ENCODE results near the gene LUM. TPM values are rescaled to one million over a fixed set of nuclear protein-coding genes. Genes with fewer than 3 reads are reported as not detected.
A peak's percentile ranks its signal among the peaks of the same experiment; 100 is the strongest.

LUM gene
- total and polyA plus RNA-seq, 2 experiments from 2014 or later: 1,853 to 2,030 TPM

- H3K79me2 ChIP-seq: peaks cover 1% of the 10 kb centered on the region
- no peaks in the 10 kb centered on the region for H3K9me2 ChIP-seq (replicated peaks; ENCODE audit: insufficient read depth)
- H3K4me2 ChIP-seq: peak overlapping the region; percentile 15
- TF ChIP-seq EZH2phosphoT487 (IDR thresholded peaks at IDR 0.05; ENCODE audit: low read depth, severe bottlenecking, unreplicated experiment): no peak
- TF ChIP-seq, protein P1, sequence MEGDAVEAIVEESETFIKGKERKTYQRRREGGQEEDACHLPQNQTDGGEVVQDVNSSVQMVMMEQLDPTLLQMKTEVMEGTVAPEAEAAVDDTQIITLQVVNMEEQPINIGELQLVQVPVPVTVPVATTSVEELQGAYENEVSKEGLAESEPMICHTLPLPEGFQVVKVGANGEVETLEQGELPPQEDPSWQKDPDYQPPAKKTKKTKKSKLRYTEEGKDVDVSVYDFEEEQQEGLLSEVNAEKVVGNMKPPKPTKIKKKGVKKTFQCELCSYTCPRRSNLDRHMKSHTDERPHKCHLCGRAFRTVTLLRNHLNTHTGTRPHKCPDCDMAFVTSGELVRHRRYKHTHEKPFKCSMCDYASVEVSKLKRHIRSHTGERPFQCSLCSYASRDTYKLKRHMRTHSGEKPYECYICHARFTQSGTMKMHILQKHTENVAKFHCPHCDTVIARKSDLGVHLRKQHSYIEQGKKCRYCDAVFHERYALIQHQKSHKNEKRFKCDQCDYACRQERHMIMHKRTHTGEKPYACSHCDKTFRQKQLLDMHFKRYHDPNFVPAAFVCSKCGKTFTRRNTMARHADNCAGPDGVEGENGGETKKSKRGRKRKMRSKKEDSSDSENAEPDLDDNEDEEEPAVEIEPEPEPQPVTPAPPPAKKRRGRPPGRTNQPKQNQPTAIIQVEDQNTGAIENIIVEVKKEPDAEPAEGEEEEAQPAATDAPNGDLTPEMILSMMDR (IDR thresholded peaks at IDR 0.05; ENCODE audit: poor library complexity): no peak
- no peak for TF ChIP-seq EZH2 (IDR thresholded peaks at IDR 0.05; ENCODE audit: borderline replicate concordance)
- H3K9me3 ChIP-seq (ENCODE audit: low read depth): no peaks in the 10 kb centered on the region
- H2AFZ ChIP-seq: no peak overlapping the region
- peak overlapping the region; percentile 63 for H3K27ac ChIP-seq
- no peaks in the 10 kb centered on the region for H3K36me3 ChIP-seq (replicated peaks; ENCODE audit: insufficient read depth, low read depth)
- DNase-seq (ENCODE audit: low spot score): no peak
- no peaks in the 10 kb centered on the region for H4K20me1 ChIP-seq (ENCODE audit: insufficient read depth, poor library complexity, severe bottlenecking)
- no peaks in the 10 kb centered on the region for H3K27me3 ChIP-seq
- no peak overlapping the region for H3K4me3 ChIP-seq
- WGBS (ENCODE audit: low lambda C conversion rate, missing lambda C conversion rate): 22% methylated on average over 2 of the region's 2 CpGs
- peaks cover 28% of the 10 kb centered on the region for H3K4me1 ChIP-seq (ENCODE audit: insufficient read depth)
These were observed 12.0 kb downstream of the LUM start for GRCh38 chr12:91099341-91099740.

GRCh38 chr12:91098941-91099340 is 12.4 kb downstream of the LUM start:
- Histone ChIP-seq H2AFZ (no peak overlapping the region), H4K20me1 (ENCODE audit: insufficient read depth, poor library complexity, severe bottlenecking) (no peaks in the 10 kb centered on the region), H3K27ac (peak overlapping the region; percentile 75), H3K79me2 (no peaks in the 10 kb centered on the region), H3K9me3 (ENCODE audit: low read depth) (no peaks in the 10 kb centered on the region), H3K4me2 (peak overlapping the region; percentile 15), H3K4me1 (ENCODE audit: insufficient read depth) (peaks cover 28% of the 10 kb centered on the region), H3K9me2 (replicated peaks; ENCODE audit: insufficient read depth) (no peaks in the 10 kb centered on the region), H3K4me3 (no peak overlapping the region), H3K27me3 (no peaks in the 10 kb centered on the region), H3K36me3 (replicated peaks; ENCODE audit: insufficient read depth, low read depth) (no peaks in the 10 kb centered on the region)
- DNase-seq (ENCODE audit: low spot score): peak; percentile 77
- TF ChIP-seq EZH2 (IDR thresholded peaks at IDR 0.05; ENCODE audit: borderline replicate concordance) (no peak), EZH2phosphoT487 (IDR thresholded peaks at IDR 0.05; ENCODE audit: low read depth, severe bottlenecking, unreplicated experiment) (no peak)
- TF ChIP-seq, protein P1 (IDR thresholded peaks at IDR 0.05; ENCODE audit: poor library complexity): no peak
- 5% methylated on average over 3 of the region's 3 CpGs for WGBS (ENCODE audit: low lambda C conversion rate, missing lambda C conversion rate)

- no peak overlapping the region for H3K4me2 ChIP-seq
- TF ChIP-seq EZH2 (IDR thresholded peaks at IDR 0.05; ENCODE audit: borderline replicate concordance) (no peak), EZH2phosphoT487 (IDR thresholded peaks at IDR 0.05; ENCODE audit: low read depth, severe bottlenecking, unreplicated experiment) (no peak)
- TF ChIP-seq, protein P1 (IDR thresholded peaks at IDR 0.05; ENCODE audit: poor library complexity): no peak
These were observed 12.8 kb downstream of the LUM start for GRCh38 chr12:91098461-91098860.

GRCh38 chr12:91094957-91095356 is 16.3 kb downstream of the LUM start:
- Histone ChIP-seq H3K4me3 (no peak overlapping the region), H3K79me2 (no peaks in the 10 kb centered on the region), H2AFZ (no peak overlapping the region), H3K27me3 (no peaks in the 10 kb centered on the region), H3K27ac (no peak overlapping the region), H3K4me2 (no peak overlapping the region), H3K4me1 (ENCODE audit: insufficient read depth) (peaks cover 16% of the 10 kb centered on the region), H3K9me3 (ENCODE audit: low read depth) (no peaks in the 10 kb centered on the region), H4K20me1 (ENCODE audit: insufficient read depth, poor library complexity, severe bottlenecking) (no peaks in the 10 kb centered on the region), H3K36me3 (replicated peaks; ENCODE audit: insufficient read depth, low read depth) (no peaks in the 10 kb centered on the region), H3K9me2 (replicated peaks; ENCODE audit: insufficient read depth) (no peaks in the 10 kb centered on the region)
- no peak for DNase-seq (ENCODE audit: low spot score)
- 96% methylated on average over 1 of the region's 1 CpG for WGBS (ENCODE audit: low lambda C conversion rate, missing lambda C conversion rate)
- TF ChIP-seq EZH2phosphoT487 (IDR thresholded peaks at IDR 0.05; ENCODE audit: low read depth, severe bottlenecking, unreplicated experiment) (no peak), EZH2 (IDR thresholded peaks at IDR 0.05; ENCODE audit: borderline replicate concordance) (no peak)
- TF ChIP-seq, protein P1 (IDR thresholded peaks at IDR 0.05; ENCODE audit: poor library complexity): no peak

More at GRCh38 chr12:91098461-91098860, 12.8 kb downstream of the LUM start:
- Histone ChIP-seq H3K27ac (peak overlapping the region; percentile 75), H3K4me3 (no peak overlapping the region), H3K9me2 (replicated peaks; ENCODE audit: insufficient read depth) (no peaks in the 10 kb centered on the region), H3K27me3 (no peaks in the 10 kb centered on the region), H3K9me3 (ENCODE audit: low read depth) (no peaks in the 10 kb centered on the region), H3K79me2 (no peaks in the 10 kb centered on the region), H2AFZ (no peak overlapping the region), H3K36me3 (replicated peaks; ENCODE audit: insufficient read depth, low read depth) (no peaks in the 10 kb centered on the region), H3K4me1 (ENCODE audit: insufficient read depth) (peaks cover 28% of the 10 kb centered on the region), H4K20me1 (ENCODE audit: insufficient read depth, poor library complexity, severe bottlenecking) (no peaks in the 10 kb centered on the region)
- no peak for DNase-seq (ENCODE audit: low spot score)
